IPS-15b (cell line): ENCODE results near the gene AP3B1.
"Not testable (repeated sequence)": the region's sequence is repeated elsewhere in the genome, so short reads cannot be mapped to it uniquely, and the experiment has no call there.

ENCODE experiments used
- H3K27me3 ChIP-seq: one replicate; pipeline ENCODE4 v1.6.1; 2013; ENCODE audit warnings: low read length; ENCODE audit not compliant: control insufficient read depth, insufficient read depth
- H3K36me3 ChIP-seq: one replicate; pipeline ENCODE4 v1.6.1; 2013; ENCODE audit warnings: low read length; ENCODE audit not compliant: control insufficient read depth, insufficient read depth
- H3K4me1 ChIP-seq: one replicate; pipeline ENCODE4 v1.6.1; 2013; ENCODE audit warnings: mild to moderate bottlenecking, low read length; ENCODE audit not compliant: control insufficient read depth, insufficient read depth
- H3K4me3 ChIP-seq: one replicate; pipeline ENCODE4 v1.5.1; 2013; ENCODE audit warnings: low read depth, low read length
- H3K9ac ChIP-seq: one replicate; pipeline ENCODE4 v1.6.1; 2013; ENCODE audit warnings: low read depth, mild to moderate bottlenecking, low read length
- H3K9me3 ChIP-seq: one replicate; pipeline ENCODE4 v1.6.1; 2013; ENCODE audit warnings: mild to moderate bottlenecking, low read length; ENCODE audit not compliant: control insufficient read depth, insufficient read depth

The AP3B1 gene

DNA sequence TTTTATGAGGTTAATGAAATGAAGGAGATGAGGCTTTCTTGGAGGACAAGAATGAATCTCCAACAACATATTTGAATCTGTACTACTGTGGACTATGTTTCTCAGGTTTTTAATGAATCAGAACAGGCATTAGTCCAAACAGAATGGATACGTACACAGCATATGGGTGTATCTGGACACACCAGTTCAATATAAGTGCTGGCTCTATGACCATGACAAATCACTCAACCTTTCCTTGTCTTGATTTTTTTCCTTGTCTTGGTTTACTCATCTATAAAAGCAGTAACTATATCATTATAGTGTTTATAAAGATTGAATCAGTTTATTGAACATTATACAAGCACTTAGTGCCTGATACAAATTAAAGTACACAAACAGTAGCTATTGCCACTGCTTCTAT lies 104.1 kb downstream of the AP3B1 start:
- Histone ChIP-seq H3K4me3 (no peak overlapping the region), H3K9me3 (no peaks in the 10 kb centered on the region), H3K9ac (no peak overlapping the region), H3K4me1 (no peaks in the 10 kb centered on the region), H3K27me3 (no peaks in the 10 kb centered on the region), H3K36me3 (no peaks in the 10 kb centered on the region)

DNA sequence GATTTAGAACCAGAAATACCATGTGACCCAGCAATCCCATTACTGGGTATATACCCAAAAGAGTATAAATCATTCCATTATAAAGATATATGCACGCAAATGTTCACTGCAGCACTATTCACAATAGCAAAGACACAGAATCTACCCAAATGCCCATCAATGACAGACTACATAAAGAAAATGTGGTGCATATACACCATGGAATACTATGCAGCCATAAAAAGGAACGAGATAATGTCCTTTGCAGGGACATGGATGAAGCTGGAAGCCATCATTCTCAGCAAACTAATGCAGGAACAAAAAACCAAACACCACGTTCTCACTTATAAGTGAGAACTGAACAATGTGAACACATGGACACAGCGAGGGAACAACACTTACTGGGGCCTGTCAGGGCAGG lies 105.8 kb downstream of the AP3B1 start:
- H3K4me1 ChIP-seq, H3K9me3 ChIP-seq, H3K36me3 ChIP-seq, H3K27me3 ChIP-seq, H3K4me3 ChIP-seq, H3K9ac ChIP-seq: not testable (repeated sequence)

DNA sequence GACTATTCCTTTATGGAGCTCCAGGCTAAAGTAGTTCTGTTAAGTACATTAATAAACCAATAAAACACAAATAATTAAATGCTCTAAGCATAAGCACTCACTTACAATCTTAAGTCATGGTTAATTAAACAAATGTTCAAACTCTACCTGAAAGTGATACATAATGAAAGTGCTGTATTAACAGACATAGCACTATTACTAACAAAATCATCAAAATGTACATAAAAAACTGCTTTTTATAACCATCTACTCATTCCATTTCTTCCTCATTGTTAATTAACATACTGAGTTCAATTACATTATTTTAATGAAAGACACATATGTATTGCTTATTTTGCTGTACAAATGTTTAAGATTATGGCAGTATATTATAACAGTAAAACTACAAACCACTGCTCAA lies 107.3 kb downstream of the AP3B1 start:
- Histone ChIP-seq H3K36me3 (no peaks in the 10 kb centered on the region), H3K9me3 (no peaks in the 10 kb centered on the region), H3K27me3 (no peaks in the 10 kb centered on the region), H3K4me3 (no peak overlapping the region), H3K9ac (no peak overlapping the region), H3K4me1 (no peaks in the 10 kb centered on the region)

DNA sequence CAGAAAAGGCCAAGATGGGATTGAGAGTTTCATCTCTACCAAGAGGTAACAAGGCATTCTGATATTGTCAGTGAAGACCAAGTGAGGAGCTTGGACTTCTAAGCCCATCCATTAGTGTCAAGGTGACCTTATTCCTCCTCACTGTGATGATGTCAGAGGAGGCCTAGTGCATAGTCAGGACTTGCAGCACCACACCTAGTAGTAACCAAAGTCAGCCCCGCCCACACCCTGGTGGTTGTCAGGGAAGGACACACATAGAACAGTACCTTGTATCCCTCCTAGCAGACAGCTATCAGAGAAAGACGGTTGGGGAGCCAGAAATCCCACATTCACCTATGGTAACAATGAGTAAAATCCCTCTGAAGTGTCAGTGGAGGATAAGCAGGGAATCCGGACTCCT lies 111.7 kb downstream of the AP3B1 start:
- Histone ChIP-seq H3K9ac (no peak overlapping the region), H3K4me1 (no peaks in the 10 kb centered on the region), H3K4me3 (no peak overlapping the region), H3K9me3 (no peaks in the 10 kb centered on the region), H3K27me3 (no peaks in the 10 kb centered on the region), H3K36me3 (no peaks in the 10 kb centered on the region)

DNA sequence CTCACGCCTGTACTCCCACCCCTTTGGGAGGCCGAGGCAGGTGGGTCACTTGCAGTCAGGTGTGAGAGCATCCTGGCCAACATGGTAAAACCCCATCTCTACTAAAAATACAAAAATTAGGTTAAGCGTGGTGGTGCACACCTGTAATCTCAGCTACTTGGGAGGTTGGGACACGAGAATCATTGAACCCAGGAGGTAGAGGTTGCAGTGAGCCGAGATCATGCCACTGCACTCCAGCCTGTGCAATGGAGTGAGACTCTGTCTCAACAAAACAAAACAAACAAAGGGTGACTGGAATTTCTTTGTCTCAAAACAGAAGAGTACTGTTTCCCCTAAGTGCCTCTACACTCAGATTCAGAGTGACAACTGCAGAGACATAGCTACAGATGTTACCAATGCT lies 116.1 kb downstream of the AP3B1 start:
- H3K27me3 ChIP-seq = no peaks in the 10 kb centered on the region
- H3K36me3 ChIP-seq = peaks cover 6% of the 10 kb centered on the region
- no peaks in the 10 kb centered on the region for H3K9me3 ChIP-seq

DNA sequence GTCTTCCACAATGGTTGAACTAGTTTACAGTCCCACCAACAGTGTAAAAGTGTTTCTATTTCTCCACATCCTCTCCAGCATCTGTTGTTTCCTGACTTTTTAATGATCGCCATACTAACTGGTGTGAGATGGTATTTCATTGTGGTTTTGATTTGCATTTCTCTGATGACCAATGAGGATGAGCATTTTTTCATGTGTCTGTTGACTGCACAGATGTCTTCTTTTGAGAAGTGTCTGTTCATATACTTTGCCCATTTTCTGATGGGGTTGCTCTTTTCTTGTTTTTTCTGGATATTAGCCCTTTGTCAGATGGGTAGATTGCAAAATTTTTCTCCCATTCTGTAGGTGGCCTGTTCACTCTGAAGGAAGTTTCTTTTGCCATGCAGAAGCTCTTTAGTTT lies 124.2 kb downstream of the AP3B1 start:
- not testable (repeated sequence) for H3K4me1 ChIP-seq, H3K36me3 ChIP-seq, H3K4me3 ChIP-seq, H3K27me3 ChIP-seq, H3K9me3 ChIP-seq, H3K9ac ChIP-seq

More for the DNA sequence above, 116.1 kb downstream of the AP3B1 start:
- Histone ChIP-seq H3K4me1 (no peaks in the 10 kb centered on the region), H3K9ac (no peak overlapping the region), H3K4me3 (no peak overlapping the region)

DNA sequence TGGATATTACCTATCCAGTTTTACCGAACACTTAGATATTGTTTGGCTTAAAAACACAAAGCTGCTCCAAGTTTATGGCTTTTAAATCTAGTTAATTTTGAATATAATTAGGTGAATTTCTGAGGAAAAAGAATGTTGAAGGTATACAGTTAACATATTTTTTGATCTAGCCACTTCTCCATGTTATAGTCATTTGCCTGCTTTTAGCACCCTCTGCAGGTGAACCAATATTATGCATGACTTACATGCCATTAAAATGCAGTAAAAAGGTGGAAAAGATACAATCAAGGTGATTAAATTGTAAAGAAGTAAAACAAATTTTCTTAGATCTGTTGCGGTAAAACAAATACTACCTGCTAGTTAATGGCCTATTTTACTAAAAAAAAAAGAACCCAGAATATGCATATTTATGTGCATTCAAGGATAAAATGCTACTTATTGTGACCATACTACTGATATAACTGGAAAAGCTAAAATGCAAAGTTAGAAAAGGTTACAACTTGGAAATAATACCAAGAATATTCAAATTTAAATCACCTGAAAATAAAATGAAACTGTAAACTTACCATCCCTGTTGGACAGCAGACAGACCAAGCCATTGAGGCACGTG lies 132.1 kb downstream of the AP3B1 start:
- no peak overlapping the region for H3K4me3 ChIP-seq
- H3K9me3 ChIP-seq = no peaks in the 10 kb centered on the region
- H3K4me1 ChIP-seq = no peaks in the 10 kb centered on the region
- no peaks in the 10 kb centered on the region for H3K27me3 ChIP-seq
- no peak overlapping the region for H3K9ac ChIP-seq
- no peaks in the 10 kb centered on the region for H3K36me3 ChIP-seq

DNA sequence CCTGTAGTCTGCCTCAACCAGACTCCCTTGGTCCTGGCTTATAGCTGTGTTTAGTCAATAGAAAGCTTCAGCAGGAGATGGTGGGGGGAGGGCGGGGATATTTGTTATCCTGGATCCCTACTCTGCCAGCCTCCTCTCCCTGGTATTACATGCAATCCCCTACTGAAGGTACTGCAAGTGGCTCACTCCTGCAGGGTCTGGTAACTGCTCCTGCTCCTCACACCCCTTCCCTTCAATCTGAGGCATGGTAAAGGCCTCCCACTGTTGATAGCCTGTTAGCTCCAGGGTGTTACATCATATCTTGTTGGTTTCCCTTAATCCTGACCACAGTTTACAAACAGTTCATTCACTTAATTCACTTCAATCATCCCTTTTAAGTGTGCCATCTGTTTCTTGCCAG lies 137.5 kb downstream of the AP3B1 start:
- no peak overlapping the region for H3K4me3 ChIP-seq
- no peaks in the 10 kb centered on the region for H3K9me3 ChIP-seq
- H3K9ac ChIP-seq = no peak overlapping the region
- H3K4me1 ChIP-seq = peaks cover 2% of the 10 kb centered on the region
- H3K27me3 ChIP-seq = no peaks in the 10 kb centered on the region
- peaks cover 7% of the 10 kb centered on the region for H3K36me3 ChIP-seq

DNA sequence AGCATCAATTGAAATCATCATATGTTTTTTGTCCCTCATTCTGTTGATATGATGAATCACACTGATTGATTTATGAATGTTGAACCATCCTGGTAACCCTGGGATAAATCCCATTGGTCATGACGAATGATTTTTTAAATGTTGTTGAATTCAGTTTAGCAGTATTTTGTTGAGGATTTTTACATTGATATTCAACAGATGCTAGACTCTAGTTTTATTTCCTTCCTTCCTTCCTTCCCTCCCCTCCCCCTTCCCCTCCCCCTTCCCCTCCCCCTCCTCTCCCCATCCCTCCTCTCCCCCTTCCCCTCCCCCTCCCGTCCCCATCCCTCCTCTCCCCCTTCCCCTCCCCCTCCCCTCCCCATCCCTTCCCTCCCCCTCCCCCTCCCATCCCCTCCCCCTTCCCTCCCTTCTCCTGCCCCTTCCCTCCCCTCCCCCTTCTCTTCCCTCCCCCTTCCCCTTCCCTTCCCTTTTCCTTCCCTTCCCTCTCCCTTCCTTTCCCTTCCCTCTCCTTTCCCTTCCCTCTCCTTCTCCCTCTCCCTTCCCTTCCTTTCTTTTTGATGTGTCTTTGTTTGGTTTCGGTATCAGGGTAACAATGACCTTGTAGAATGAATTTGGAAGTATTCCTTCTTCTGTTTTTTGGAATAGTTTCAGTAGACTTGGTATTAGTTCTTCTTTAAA lies 142.8 kb downstream of the AP3B1 start:
- no peak overlapping the region for H3K9ac ChIP-seq
- no peaks in the 10 kb centered on the region for H3K4me1 ChIP-seq
- H3K27me3 ChIP-seq = no peaks in the 10 kb centered on the region
- H3K9me3 ChIP-seq = no peaks in the 10 kb centered on the region
- peaks cover 7% of the 10 kb centered on the region for H3K36me3 ChIP-seq
- H3K4me3 ChIP-seq = no peak overlapping the region

DNA sequence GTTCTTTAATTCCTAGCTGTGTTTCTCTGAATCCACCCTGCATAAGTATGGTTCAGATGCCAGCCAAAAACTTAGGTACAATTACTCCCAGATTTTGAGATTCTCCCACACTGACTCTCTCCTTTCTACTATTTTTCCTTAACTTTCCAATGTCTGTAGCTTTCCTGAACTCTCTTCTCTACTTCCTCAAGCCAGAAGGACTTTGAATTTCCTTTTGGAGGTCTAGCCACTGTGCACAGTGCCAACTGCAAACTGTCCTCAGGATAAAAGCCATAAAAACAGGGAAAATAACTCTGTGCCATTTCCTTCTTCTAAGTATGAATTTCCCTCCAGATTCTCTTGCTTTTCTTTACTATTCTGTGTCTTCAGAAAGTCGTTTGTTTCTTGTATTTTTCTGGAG lies 157.2 kb downstream of the AP3B1 start:
- no peak overlapping the region for H3K4me3 ChIP-seq
- H3K36me3 ChIP-seq = peaks cover 2% of the 10 kb centered on the region
- H3K4me1 ChIP-seq = no peaks in the 10 kb centered on the region
- no peak overlapping the region for H3K9ac ChIP-seq
- no peaks in the 10 kb centered on the region for H3K27me3 ChIP-seq
- H3K9me3 ChIP-seq = no peaks in the 10 kb centered on the region

DNA sequence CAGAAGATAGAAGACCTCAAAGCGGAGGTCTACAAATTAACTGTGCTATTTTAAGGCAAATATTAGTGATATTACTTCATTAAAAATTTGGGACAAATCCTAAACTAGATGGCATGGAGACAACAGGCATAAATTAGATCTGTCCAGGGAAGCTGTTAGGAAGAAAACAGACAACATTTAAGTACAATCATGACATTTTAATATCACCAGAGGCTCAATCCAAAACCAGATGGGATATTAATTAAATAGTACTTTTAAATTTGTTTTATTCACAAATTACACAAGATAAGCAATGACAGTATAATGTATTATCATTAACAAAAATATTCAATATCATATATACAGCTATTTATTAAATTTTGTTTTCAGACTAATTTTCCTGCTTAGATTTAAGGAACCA lies 161.1 kb downstream of the AP3B1 start:
- no peaks in the 10 kb centered on the region for H3K4me1 ChIP-seq
- H3K4me3 ChIP-seq = no peak overlapping the region
- H3K9ac ChIP-seq = no peak overlapping the region
- no peaks in the 10 kb centered on the region for H3K9me3 ChIP-seq
- H3K27me3 ChIP-seq = no peaks in the 10 kb centered on the region
- H3K36me3 ChIP-seq = peaks cover 2% of the 10 kb centered on the region

DNA sequence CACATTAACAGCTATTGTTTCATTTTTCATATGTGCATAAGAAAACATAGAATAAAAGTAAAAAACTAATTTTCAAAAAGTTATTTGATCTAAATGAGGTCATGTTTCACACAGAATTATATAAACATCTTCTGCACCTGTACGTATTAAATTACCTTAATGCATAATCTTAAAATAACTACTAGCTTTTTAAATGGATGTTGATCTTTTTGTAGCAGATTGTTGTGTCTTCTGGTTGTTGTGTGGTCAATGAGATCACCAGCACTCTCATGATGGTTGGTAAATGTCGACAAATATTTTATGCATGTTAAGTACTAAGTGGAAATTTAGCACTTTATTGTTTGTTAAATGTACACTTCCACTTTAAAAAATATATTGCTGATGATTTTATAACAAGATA lies 162.0 kb downstream of the AP3B1 start:
- H3K4me3 ChIP-seq = no peak overlapping the region
- no peaks in the 10 kb centered on the region for H3K9me3 ChIP-seq
- peaks cover 2% of the 10 kb centered on the region for H3K36me3 ChIP-seq
- H3K27me3 ChIP-seq = no peaks in the 10 kb centered on the region
- no peaks in the 10 kb centered on the region for H3K4me1 ChIP-seq
- H3K9ac ChIP-seq = no peak overlapping the region
